HL-60 (cell line): ENCODE data around the gene DROSHA.

Source experiments
- DNase-seq, 2 experiments: peaks; one replicate each; pipeline ENCODE4 v3.0.0-alpha.2; 2010 to 2020; ENCODE audit warnings: low read depth in 1 of 2, low spot score in 1 of 2
- H3K27ac ChIP-seq: fragments of 250-450 bp; sonication (Bioruptor Pico); replicated peaks from 2 replicates; pipeline ENCODE4 v1.5.1; 2020; ENCODE audit warnings: mild to moderate bottlenecking, moderate library complexity
- H3K27me3 ChIP-seq: fragments of 250-450 bp; sonication (Bioruptor Pico); 2 replicates; pipeline ENCODE4 v1.5.1; 2021; ENCODE audit warnings: mild to moderate bottlenecking, moderate library complexity; ENCODE audit not compliant: insufficient read depth, poor library complexity, severe bottlenecking
- H3K4me3 ChIP-seq: replicated peaks from 2 replicates; pipeline ENCODE4 v1.5.1; 2011; ENCODE audit warnings: mild to moderate bottlenecking, control low read depth, low read length; ENCODE audit not compliant: insufficient read depth
- CTCF ChIP-seq: IDR thresholded peaks from one replicate; pipeline ENCODE4 v1.5.1; 2011; ENCODE audit warnings: low read length, control low read depth, inconsistent platforms; ENCODE audit not compliant: insufficient read depth
- GABPA ChIP-seq: IDR thresholded peaks from 2 replicates; pipeline ENCODE4 v1.6.1; 2012; ENCODE audit warnings: low read depth
- POLR2AphosphoS5 ChIP-seq: IDR thresholded peaks from 2 replicates; pipeline ENCODE4 v1.6.1; 2012; ENCODE audit warnings: low read depth
- REST ChIP-seq: IDR thresholded peaks from 2 replicates; pipeline ENCODE4 v1.6.1; 2012; ENCODE audit warnings: low read depth; ENCODE audit not compliant: insufficient replicate concordance
- SPI1 ChIP-seq: IDR thresholded peaks from 2 replicates; pipeline ENCODE4 v1.6.1; 2012; ENCODE audit warnings: low read depth, mild to moderate bottlenecking, borderline replicate concordance

Gene DROSHA

GRCh38 chr5:31375999-31376720 lies 155.7 kb downstream of the DROSHA start:
- Histone ChIP-seq H3K27ac (no peak overlapping the region), H3K27me3 (peaks cover 4% of the 10 kb centered on the region), H3K4me3 (no peak overlapping the region)
- TF ChIP-seq GABPA (no peak), CTCF (no peak), POLR2AphosphoS5 (no peak), REST (no peak), SPI1 (no peak)
- DNase-seq, result no peak

GRCh38 chr5:31372124-31372523 lies 159.8 kb downstream of the DROSHA start:
- DNase-seq, result no peak
- no peak overlapping the region for H3K27ac ChIP-seq
- no peaks in the 10 kb centered on the region for H3K27me3 ChIP-seq
- no peak for TF ChIP-seq GABPA
- no peak for TF ChIP-seq SPI1
- TF ChIP-seq REST, result no peak
- TF ChIP-seq CTCF, result no peak
- TF ChIP-seq POLR2AphosphoS5, result no peak
- H3K4me3 ChIP-seq, result no peak overlapping the region

- Histone ChIP-seq H3K27ac (no peak overlapping the region), H3K27me3 (no peaks in the 10 kb centered on the region), H3K4me3 (no peak overlapping the region)
- TF ChIP-seq CTCF, result no peak
- no peak for TF ChIP-seq GABPA
- no peak for TF ChIP-seq POLR2AphosphoS5
- TF ChIP-seq REST, result no peak
- no peak for TF ChIP-seq SPI1
- no peak for DNase-seq
Measured at GRCh38 chr5:31366941-31367340, 165.0 kb downstream of the DROSHA start.
